GM18861 (cell line): ENCODE measurements around the gene LARGE1.

ENCODE experiments used
- ATAC-seq: cut with Tn5 transposase; IDR thresholded peaks from one replicate; pipeline ENCODE4 v1.9.1; 2021; ENCODE audit not compliant: unreplicated experiment

The LARGE1 gene

GRCh38 chr22:33739516-33739915 lies 180.8 kb downstream of the LARGE1 start:
- ATAC-seq: no peak

GRCh38 chr22:33737662-33738061 lies 182.6 kb downstream of the LARGE1 start:
- ATAC-seq: no peak

DNA sequence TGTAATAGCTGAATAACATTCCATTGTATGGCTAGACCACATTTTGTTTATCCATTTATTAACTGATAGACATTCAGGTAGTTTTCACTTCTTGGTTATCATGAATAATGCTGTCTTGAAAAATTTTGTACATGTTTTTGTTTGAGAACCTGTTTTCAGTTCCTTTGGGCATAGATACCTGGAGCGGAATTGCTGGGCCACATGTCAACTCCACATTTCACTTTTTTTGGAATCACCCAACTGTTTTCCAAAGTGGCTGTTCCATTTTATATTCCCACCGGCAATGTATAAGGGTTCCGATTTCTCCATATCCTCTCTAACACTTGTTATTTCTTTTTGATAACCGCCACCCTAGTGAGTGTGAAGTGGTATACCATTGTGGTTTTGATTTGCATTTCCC lies 184.3 kb downstream of the LARGE1 start:
- ATAC-seq: no peak

DNA sequence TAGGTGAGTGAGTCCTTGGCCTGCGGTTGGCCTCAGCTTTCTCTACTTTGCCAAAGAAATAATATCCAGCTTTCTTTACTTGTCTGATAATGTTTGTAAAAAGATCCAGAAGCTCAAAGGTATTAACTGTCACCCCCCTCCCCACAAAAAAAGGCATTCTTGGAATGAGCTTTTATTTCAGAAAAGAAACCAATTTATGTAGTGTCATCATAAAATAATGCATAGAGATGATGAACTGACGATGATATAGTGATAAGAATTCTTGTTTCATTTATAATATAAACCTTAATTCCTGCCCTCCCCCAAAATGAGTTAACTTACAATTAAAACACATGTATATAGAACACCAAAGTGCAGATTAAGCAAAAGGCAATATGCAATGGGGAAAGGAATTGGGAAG lies 191.4 kb downstream of the LARGE1 start:
- no peak for ATAC-seq

GRCh38 chr22:33726294-33726734 lies 194.0 kb downstream of the LARGE1 start:
- ATAC-seq: no peak

GRCh38 chr22:33723915-33724314 lies 196.4 kb downstream of the LARGE1 start:
- ATAC-seq: no peak

DNA sequence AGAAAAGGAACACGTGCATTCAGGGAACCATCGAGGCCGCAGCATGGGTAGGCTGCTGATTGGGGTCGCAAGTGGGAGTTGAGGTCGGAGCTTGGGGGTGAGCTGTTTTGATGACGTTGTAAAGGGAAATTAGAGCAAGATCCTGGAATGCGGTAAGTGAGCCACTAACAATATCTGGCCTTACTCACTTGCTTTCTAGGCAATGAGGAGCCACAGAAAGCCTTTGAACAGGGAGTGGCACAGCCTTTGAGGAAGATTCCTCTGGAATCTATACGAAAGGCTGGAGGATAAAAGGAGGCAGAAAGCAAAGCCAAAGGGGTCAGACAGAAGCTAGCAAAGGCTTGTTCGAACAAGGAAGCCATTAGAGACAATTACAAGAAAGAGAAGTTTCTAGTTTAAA lies 197.5 kb downstream of the LARGE1 start:
- no peak for ATAC-seq

DNA sequence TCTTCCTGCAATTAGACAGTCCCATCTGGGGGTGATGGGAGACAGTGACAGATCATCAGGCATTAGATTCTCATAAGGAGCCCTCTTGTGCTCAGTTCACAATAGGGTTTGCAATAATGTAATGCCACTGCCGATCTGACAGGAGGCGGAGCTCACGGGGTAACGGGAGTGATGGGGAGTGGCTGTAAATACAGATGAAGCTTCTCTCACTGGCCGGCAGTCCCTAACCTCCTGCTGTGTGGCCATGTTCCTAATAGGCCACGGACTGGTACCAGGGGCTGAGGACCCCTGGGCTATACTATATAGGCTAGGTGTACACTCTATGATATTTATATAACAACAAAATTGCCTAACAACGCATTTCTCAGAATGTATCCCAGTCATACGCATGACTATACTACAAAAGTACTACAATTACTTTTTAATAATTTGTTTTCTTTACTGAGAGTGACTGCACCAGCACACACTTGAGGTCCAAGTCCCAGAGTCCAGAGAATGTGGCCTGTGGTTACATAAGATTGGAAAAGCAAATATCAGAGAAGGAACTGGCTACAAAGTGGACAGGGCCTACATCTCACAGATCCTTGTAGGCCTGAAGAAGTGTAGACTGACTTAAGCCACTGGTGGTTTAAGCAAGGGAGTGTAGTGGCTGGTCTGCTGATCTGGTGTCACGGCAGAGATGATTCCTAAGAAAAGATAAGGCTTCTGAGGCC lies 200.0 kb downstream of the LARGE1 start:
- ATAC-seq: no peak

- ATAC-seq: no peak
Observed at GRCh38 chr22:33717694-33718396, 202.4 kb downstream of the LARGE1 start.

- ATAC-seq: no peak
Observed at GRCh38 chr22:33715237-33715985, 204.9 kb downstream of the LARGE1 start.

DNA sequence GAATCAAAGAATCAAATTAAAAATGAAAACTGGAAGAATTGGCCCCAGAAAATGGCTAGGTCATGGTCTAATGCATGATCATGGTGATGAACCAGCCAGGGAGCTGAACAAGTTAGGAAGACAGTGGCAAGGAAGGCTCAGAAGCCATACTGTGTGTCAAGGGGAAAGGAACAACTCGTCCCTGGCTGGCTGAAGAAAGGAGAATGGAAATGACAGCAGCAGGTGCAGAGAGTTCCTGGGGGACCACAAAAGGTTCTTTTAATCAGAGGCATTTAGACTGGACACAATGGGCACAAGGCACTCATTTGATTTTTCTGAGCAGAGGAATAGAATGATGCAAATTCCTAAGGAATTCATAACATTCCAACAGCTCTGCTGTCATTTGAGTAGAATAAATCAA lies 209.9 kb downstream of the LARGE1 start:
- no peak for ATAC-seq

DNA sequence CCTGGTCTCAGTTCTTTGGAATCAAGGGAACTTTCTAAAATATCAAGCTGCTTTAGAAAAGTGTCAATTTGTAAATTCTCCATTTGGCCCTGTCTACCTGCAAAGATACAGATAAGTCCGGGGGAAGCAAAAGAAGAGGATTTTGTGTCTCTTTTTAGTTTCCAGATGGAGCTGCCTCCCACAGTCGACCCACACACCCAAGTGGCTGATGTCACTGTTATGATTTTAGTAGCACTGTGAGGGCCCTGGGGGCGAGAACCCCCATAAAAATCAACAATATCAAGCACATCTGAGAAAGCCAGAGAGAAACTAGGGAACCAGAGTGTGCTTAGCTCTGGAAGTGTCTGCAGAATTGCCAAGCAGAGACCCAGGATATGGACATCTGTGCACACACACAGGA lies 212.7 kb downstream of the LARGE1 start:
- ATAC-seq: no peak

DNA sequence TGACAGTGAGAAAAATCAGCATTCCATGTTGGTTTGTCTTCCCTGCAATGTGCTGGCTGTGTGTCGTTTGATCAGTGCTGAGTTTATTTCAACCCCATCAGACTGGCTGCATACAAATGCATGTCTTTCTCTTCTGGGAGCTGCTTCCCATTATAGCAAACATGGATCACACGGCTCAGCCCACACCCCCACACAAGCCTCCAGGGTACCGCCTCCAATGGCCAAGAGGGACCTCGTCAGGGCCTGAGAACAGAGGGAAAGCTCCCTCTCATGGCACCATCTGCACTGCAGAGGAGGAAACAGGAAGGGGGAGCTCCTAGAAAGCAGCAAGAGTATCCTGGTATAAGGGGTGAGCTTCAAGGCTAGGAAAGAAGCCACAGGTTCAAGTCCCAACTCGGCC lies 214.2 kb downstream of the LARGE1 start:
- no peak for ATAC-seq

- no peak for ATAC-seq
Observed at GRCh38 chr22:33699176-33699575, 221.1 kb downstream of the LARGE1 start.

- no peak for ATAC-seq
Observed at GRCh38 chr22:33697640-33698039, 222.6 kb downstream of the LARGE1 start.

GRCh38 chr22:33691057-33691630 lies 229.1 kb downstream of the LARGE1 start:
- no peak for ATAC-seq

GRCh38 chr22:33688903-33689302 lies 231.4 kb downstream of the LARGE1 start:
- no peak for ATAC-seq

- ATAC-seq: no peak
Observed at GRCh38 chr22:33687464-33687863, 232.8 kb downstream of the LARGE1 start.

GRCh38 chr22:33684087-33684486 lies 236.2 kb downstream of the LARGE1 start:
- no peak for ATAC-seq

- no peak for ATAC-seq
Observed at GRCh38 chr22:33682927-33683326, 237.3 kb downstream of the LARGE1 start.

DNA sequence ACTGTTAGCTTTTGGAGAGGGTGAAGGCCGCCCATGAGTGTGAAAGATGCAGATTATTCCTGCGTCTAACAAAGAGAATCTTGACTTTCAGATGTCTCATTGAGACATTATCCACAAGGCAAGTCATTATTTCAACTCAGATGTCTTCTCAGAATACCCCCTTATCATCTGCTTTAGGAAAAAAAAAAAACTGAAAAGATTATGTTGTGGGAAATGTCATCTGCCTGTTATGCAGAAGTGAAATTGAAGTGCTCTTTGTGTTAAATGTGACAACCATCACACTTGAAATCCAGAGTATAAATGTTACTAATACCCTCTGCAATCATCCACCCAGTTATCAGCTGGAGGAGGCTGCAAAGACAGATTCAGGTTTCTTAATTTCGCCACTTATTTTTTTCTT lies 239.6 kb downstream of the LARGE1 start:
- no peak for ATAC-seq

DNA sequence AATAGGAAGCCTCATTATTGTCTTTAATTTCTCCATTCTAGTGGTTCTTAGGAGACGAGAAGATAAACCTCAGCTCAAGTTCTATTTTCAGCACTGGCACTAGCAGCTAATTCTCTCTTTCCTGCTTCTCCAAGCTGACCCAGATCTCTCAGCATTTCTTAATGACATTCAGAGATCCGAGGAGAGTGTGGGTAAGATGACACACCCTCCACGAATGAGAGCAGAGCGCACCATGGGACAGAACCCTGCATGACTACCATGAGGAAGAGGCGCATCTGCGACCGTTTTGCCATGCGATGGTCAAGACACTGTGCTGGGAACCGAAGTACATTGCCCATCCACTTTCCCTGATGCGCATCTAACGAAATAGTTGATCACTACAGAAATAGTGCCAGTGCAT lies 241.8 kb downstream of the LARGE1 start:
- no peak for ATAC-seq
